GM10248 (cell line): ENCODE measurements around the gene POP4.
A peak's percentile ranks its signal among the peaks of the same experiment; 100 is the strongest.

Experiments
- CTCF ChIA-PET: fragments of 300-600 bp; sonication (Branson Sonifier 250); formaldehyde crosslinking; extraction: SDS; loops from one replicate; lab custom pipeline; 2021; ENCODE audit warnings: antibody characterized with exemption; lab: Yijun Ruan, JAX
- POLR2A ChIA-PET: fragments of 350-650 bp; sonication (Branson Sonifier 250); formaldehyde crosslinking; extraction: SDS; loops from one replicate; lab custom pipeline; 2020; ENCODE audit warnings: antibody characterized with exemption; lab: Yijun Ruan, JAX
- DNase-seq: peaks from one replicate; pipeline ENCODE4 v3.0.0; 2012; ENCODE audit errors: extremely low spot score
- CTCF ChIP-seq: IDR thresholded peaks from 2 replicates; pipeline ENCODE4 v1.5.1; 2012; ENCODE audit warnings: mild to moderate bottlenecking, low read depth; ENCODE audit errors: extremely low read depth, missing control alignments, control extremely low read depth

POP4 gene

GRCh38 chr19:29596080-29596727 is 9.9 kb upstream of the POP4 start:
- no peak for TF ChIP-seq CTCF
- ChIA-PET CTCF (interaction anchor here (0.7 to 5.9 kb wide), 6 partner anchors 9 to 333 kb away, joined by 3 to 37 read pairs (median 3); no protein-coding TSS in a partner anchor), POLR2A (no interaction called here)
- DNase-seq = no peak

DNA sequence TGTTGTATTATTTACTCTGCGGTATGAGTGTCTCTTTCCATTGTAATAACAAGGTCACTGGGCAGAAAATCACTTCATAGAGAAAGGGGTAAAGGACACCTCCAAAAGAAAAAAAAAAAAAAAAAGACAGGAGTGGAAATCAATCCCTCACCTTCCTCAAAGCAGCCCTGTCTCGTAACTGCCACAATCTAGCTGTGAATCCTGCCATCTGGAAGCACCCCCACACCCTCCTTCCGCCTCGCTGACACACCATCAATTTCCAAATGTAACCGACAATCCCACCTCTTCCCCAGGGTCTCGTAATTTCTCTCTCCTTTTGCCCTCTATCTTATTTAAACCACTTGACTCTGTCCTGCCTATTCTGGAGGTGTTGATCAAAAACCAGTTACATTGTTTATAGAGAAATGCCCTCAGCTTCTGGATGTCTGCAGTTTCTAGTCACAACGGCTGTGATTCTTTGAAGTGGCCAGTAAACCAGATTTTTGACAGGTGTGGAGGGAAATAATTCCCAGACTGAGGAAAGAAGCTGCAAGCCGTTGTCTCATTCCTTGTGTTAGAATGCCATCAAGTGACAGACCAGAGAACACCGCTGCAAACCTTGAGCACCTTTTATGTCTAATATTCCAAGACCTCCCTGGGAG is 9.1 kb upstream of the POP4 start:
- ChIA-PET CTCF (interaction anchor here (0.7 to 5.9 kb wide), 9 partner anchors 8 to 334 kb away, joined by 3 to 37 read pairs (median 3); no protein-coding TSS in a partner anchor), POLR2A (no interaction called here)
- peak; percentile 58 for TF ChIP-seq CTCF
- no peak for DNase-seq

GRCh38 chr19:29598036-29598435 is 8.0 kb upstream of the POP4 start:
- no peak for TF ChIP-seq CTCF
- DNase-seq = no peak
- ChIA-PET CTCF (interaction anchor here (0.9 to 5.9 kb wide), 5 partner anchors 9 to 96 kb away, joined by 3 to 37 read pairs (median 3); no protein-coding TSS in a partner anchor), POLR2A (no interaction called here)

- CTCF ChIA-PET = interaction anchor here (0.9 to 5.9 kb wide), 5 partner anchors 9 to 132 kb away, joined by 3 to 37 read pairs (median 3); no protein-coding TSS in a partner anchor
- DNase-seq = no peak
- no peak for TF ChIP-seq CTCF
- POLR2A ChIA-PET = no interaction called here
Observed at GRCh38 chr19:29598496-29598895, 7.6 kb upstream of the POP4 start.

DNA sequence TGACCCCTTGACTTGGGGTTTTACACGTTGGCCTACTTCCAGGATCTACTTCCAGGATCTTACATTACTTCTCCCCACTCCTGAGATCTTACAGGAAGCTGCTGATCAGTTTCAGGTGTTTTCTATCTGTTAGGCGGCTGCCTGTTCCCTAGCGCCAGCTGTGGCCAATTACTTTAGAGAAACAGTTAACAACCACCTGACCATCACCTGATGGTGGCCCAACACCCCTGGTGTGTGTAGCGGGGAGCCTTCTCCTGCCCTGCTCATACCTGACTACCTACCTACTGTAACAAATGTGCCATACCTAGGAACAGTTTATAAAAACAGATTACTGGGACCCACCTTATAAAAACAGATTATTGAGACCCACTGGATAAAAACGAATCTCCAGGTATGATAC is 2.8 kb upstream of the POP4 start:
- TF ChIP-seq CTCF = no peak
- ChIA-PET POLR2A (no interaction called here), CTCF (interaction anchor here (1.0 to 1.3 kb wide), 2 partner anchors 8 to 62 kb away, joined by 3 read pairs; partner anchors contain the start of gene PLEKHF1)
- no peak for DNase-seq

GRCh38 chr19:29606420-29606747 is 301 bp downstream of the POP4 start:
- ChIA-PET POLR2A (interaction anchor here (0.6 to 1.4 kb wide), 5 partner anchors 23 to 109 kb away, joined by 3 to 5 read pairs (median 3); partner anchors contain the start of genes C19orf12 and PLEKHF1), CTCF (interaction anchor here (1.2 to 10.3 kb wide), 10 partner anchors 15 to 121 kb away, joined by 3 to 115 read pairs (median 5); partner anchors contain the start of genes C19orf12 and PLEKHF1)
- no peak for DNase-seq
- no peak for TF ChIP-seq CTCF
